IMR-90 (cell line): ENCODE data around the gene EVA1C. TPM values are rescaled to one million over a fixed set of nuclear protein-coding genes. Genes with fewer than 3 reads are reported as not detected.

Experiments used
- ATAC-seq: fragments of 200-7000 bp; cut with Tn5 transposase; 2 replicates; pipeline ENCODE4 v1.9.1; 2020; ENCODE audit warnings: low read depth, mild to moderate bottlenecking, moderate library complexity
- BruUV-seq: library from RNA; stranded (reverse); fragments of 400-500 nt; replicated peaks from 2 replicates; lab custom pipeline; 2021; lab: Mats Ljungman, UMichigan
- CTCF ChIA-PET: fragments of 300-600 bp; formaldehyde crosslinking; extraction: SDS; loops from one replicate; lab custom pipeline; 2021; ENCODE audit warnings: antibody characterized with exemption; lab: Yijun Ruan, JAX
- POLR2A ChIA-PET: fragments of 300-600 bp; sonication (Branson Sonifier 250); formaldehyde crosslinking; loops from one replicate; lab custom pipeline; 2022; ENCODE audit warnings: antibody characterized with exemption; ENCODE audit not compliant: unreplicated experiment; lab: Charles Lee
- DNase-seq: peaks from one replicate; pipeline ENCODE4 v3.0.0; 2013
- H2AFZ ChIP-seq: replicated peaks from 2 replicates; pipeline ENCODE3; 2013; ENCODE audit warnings: low read length, mild to moderate bottlenecking; ENCODE audit not compliant: poor library complexity
- H2AK5ac ChIP-seq: 2 replicates; pipeline ENCODE4 v1.6.1; 2013; ENCODE audit warnings: low read depth, low read length, inconsistent platforms
- H2AK9ac ChIP-seq: replicated peaks from 2 replicates; pipeline ENCODE3; 2013; ENCODE audit warnings: mild to moderate bottlenecking, low read depth, low read length, moderate library complexity; ENCODE audit not compliant: poor library complexity
- H2BK120ac ChIP-seq: 2 replicates; pipeline ENCODE4 v1.6.1; 2013; ENCODE audit warnings: low read depth, low read length, inconsistent platforms
- H2BK15ac ChIP-seq: 3 replicates; pipeline ENCODE4 v1.6.1; 2013; ENCODE audit warnings: low read depth, low read length, inconsistent platforms
- H2BK20ac ChIP-seq: 2 replicates; pipeline ENCODE4 v1.6.1; 2013; ENCODE audit warnings: low read depth, mild to moderate bottlenecking, inconsistent platforms, low read length, moderate library complexity
- H2BK5ac ChIP-seq: 2 replicates; pipeline ENCODE4 v1.6.1; 2013; ENCODE audit warnings: mild to moderate bottlenecking, low read depth, low read length, inconsistent platforms; ENCODE audit not compliant: poor library complexity, severe bottlenecking
- H3K14ac ChIP-seq: replicated peaks from 2 replicates; pipeline ENCODE4 v1.6.1; 2013; ENCODE audit warnings: low read depth, low read length, inconsistent platforms
- H3K18ac ChIP-seq: 2 replicates; pipeline ENCODE4 v1.6.1; 2013; ENCODE audit warnings: low read depth, low read length, control low read depth
- H3K23ac ChIP-seq: 2 replicates; pipeline ENCODE4 v1.6.1; 2013; ENCODE audit warnings: low read depth, low read length, inconsistent platforms
- H3K27ac ChIP-seq: 2 replicates; pipeline ENCODE4 v1.5.1; 2013; ENCODE audit warnings: mild to moderate bottlenecking, control low read depth, low read length; ENCODE audit not compliant: insufficient read depth
- H3K27me3 ChIP-seq: 2 replicates; pipeline ENCODE4 v1.6.1; 2013; ENCODE audit warnings: low read length; ENCODE audit not compliant: control insufficient read depth, insufficient read depth
- H3K36me3 ChIP-seq: 2 replicates; pipeline ENCODE4 v1.6.1; 2013; ENCODE audit warnings: low read length, mixed read lengths; ENCODE audit not compliant: control insufficient read depth, insufficient read depth
- H3K4ac ChIP-seq: 2 replicates; pipeline ENCODE4 v1.6.1; 2013; ENCODE audit warnings: low read depth, low read length, inconsistent platforms
- H3K4me1 ChIP-seq: 2 replicates; pipeline ENCODE4 v1.6.1; 2013; ENCODE audit warnings: low read length, mixed read lengths; ENCODE audit not compliant: control insufficient read depth, insufficient read depth
- H3K4me2 ChIP-seq: 2 replicates; pipeline ENCODE4 v1.6.1; 2013; ENCODE audit warnings: low read depth, mild to moderate bottlenecking, control low read depth, low read length, moderate library complexity
- H3K4me3 ChIP-seq: 2 replicates; pipeline ENCODE4 v1.5.1; 2013; ENCODE audit warnings: low read depth, mild to moderate bottlenecking, control low read depth, low read length, moderate library complexity; ENCODE audit not compliant: insufficient read depth
- H3K56ac ChIP-seq: 2 replicates; pipeline ENCODE4 v1.6.1; 2013; ENCODE audit warnings: low read length, inconsistent platforms; ENCODE audit not compliant: insufficient read depth; ENCODE audit errors: extremely low read depth
- H3K79me1 ChIP-seq, 2 experiments: 2 replicates each; pipeline ENCODE4 v1.6.1; 2013; ENCODE audit warnings: low read length in 2 of 2, inconsistent platforms in 1 of 2, low read depth in 1 of 2
- H3K9ac ChIP-seq: 2 replicates; pipeline ENCODE4 v1.6.1; 2013; ENCODE audit warnings: low read depth, low read length, control low read depth
- H3K9me1 ChIP-seq: 2 replicates; pipeline ENCODE4 v1.6.1; 2013; ENCODE audit warnings: low read length, inconsistent platforms; ENCODE audit not compliant: insufficient read depth
- H3K9me3 ChIP-seq: 2 replicates; pipeline ENCODE4 v1.6.1; 2013; ENCODE audit warnings: low read length; ENCODE audit not compliant: control insufficient read depth, insufficient read depth
- H4K20me1 ChIP-seq: 2 replicates; pipeline ENCODE4 v1.6.1; 2013; ENCODE audit warnings: low read length, inconsistent platforms; ENCODE audit not compliant: insufficient read depth
- H4K5ac ChIP-seq: 2 replicates; pipeline ENCODE4 v1.6.1; 2013; ENCODE audit warnings: mild to moderate bottlenecking, low read depth, low read length, control low read depth
- H4K8ac ChIP-seq, 2 experiments: 2 replicates each; pipeline ENCODE4 v1.6.1; 2013; ENCODE audit warnings: low read depth in 2 of 2, low read length in 2 of 2, control low read depth in 1 of 2, inconsistent platforms in 1 of 2
- H4K91ac ChIP-seq: 2 replicates; pipeline ENCODE4 v1.6.1; 2013; ENCODE audit warnings: low read depth, low read length, inconsistent platforms; ENCODE audit not compliant: insufficient read depth
- CTCF ChIP-seq: conservative IDR thresholded peaks from 2 replicates; pipeline ENCODE4 v1.5.1; 2012; ENCODE audit warnings: mild to moderate bottlenecking, low read depth, low read length, improper control_type of control experiment
- FOS ChIP-seq: fragments of 150-350 bp; IDR thresholded peaks from 2 replicates; pipeline ENCODE4 v1.6.1; 2016; ENCODE audit warnings: low read depth, low read length
- MAFK ChIP-seq: IDR thresholded peaks from 2 replicates; pipeline ENCODE4 v1.6.1; 2012; ENCODE audit warnings: low read depth, low read length, improper control_type of control experiment
- MAZ ChIP-seq: IDR thresholded peaks from 2 replicates; pipeline ENCODE4 v1.6.1; 2012; ENCODE audit warnings: low read depth, mild to moderate bottlenecking, low read length, improper control_type of control experiment, moderate library complexity, borderline replicate concordance
- MXI1 ChIP-seq: IDR thresholded peaks from 2 replicates; pipeline ENCODE4 v1.6.1; 2012; ENCODE audit warnings: low read depth, mild to moderate bottlenecking, low read length, moderate library complexity, borderline replicate concordance
- POLR2A ChIP-seq: IDR thresholded peaks from 2 replicates; pipeline ENCODE4 v1.6.1; 2012; ENCODE audit warnings: mild to moderate bottlenecking, low read depth, low read length
- RAD21 ChIP-seq: IDR thresholded peaks from 2 replicates; pipeline ENCODE4 v1.6.1; 2012; ENCODE audit warnings: low read length, improper control_type of control experiment
- RCOR1 ChIP-seq: IDR thresholded peaks from 2 replicates; pipeline ENCODE4 v1.6.1; 2012; ENCODE audit warnings: mild to moderate bottlenecking, low read length, improper control_type of control experiment; ENCODE audit not compliant: insufficient replicate concordance
- RFX5 ChIP-seq: IDR thresholded peaks from 2 replicates; pipeline ENCODE4 v1.8.0; 2012; ENCODE audit warnings: low read depth, mild to moderate bottlenecking, low read length, moderate library complexity
- SMC3 ChIP-seq: fragments of 150-350 bp; IDR thresholded peaks from 2 replicates; pipeline ENCODE4 v1.6.1; 2016; ENCODE audit warnings: low read depth, mild to moderate bottlenecking, antibody characterized with exemption, low read length, moderate library complexity
- WGBS, 2 experiments: methylation state at CpG; one replicate each; pipeline versions ENCODE4 v1.1.5 to v1.1.7; 2013; ENCODE audit warnings: missing lambda C conversion rate in 2 of 2; ENCODE audit not compliant: insufficient read length in 1 of 2; ENCODE audit errors: extremely low coverage in 2 of 2; 5-methylcytosine and 5-hydroxymethylcytosine counted together
- dilution Hi-C: fragments of 300-500 bp; cut with HindIII; formaldehyde crosslinking; loops from one replicate; pipeline ENCODE4 v1.14.3; 2018; ENCODE audit warnings: low sequenced_read_pairs; ENCODE audit not compliant: unreplicated experiment
- in situ Hi-C: fragments of 300-500 bp; cut with MboI; formaldehyde crosslinking; loops from 3 replicates; pipeline ENCODE4 v1.14.3; 2019; ENCODE audit warnings: low sequenced_read_pairs, inconsistent platforms, mixed read lengths
- intact Hi-C: fragments of 100-400 bp; cut with micrococcal nuclease; formaldehyde crosslinking; loops from 2 replicates; pipeline ENCODE4 v1.10.0; 2022
- polyA plus RNA-seq, 3 experiments: library from polyadenylated mRNA; depleted of rRNA; stranded (reverse); fragments of >200 nt; gene quantifications; 2 replicates each; pipeline ENCODE4 v1.2.3, GENCODE V29; 2012; ENCODE audit warnings: low replicate concordance in 1 of 3
- total RNA-seq: library from RNA; depleted of rRNA; stranded (reverse); fragments of >200 nt; gene quantifications from 2 replicates; pipeline ENCODE4 v1.2.3, GENCODE V29; 2012
- TF ChIP-seq, protein P1 (sequence below): fragments of 150-350 bp; IDR thresholded peaks from 2 replicates; pipeline ENCODE4 v1.6.1; 2017; ENCODE audit warnings: mild to moderate bottlenecking, antibody characterized with exemption, low read length, low read depth
- TF ChIP-seq, protein P2 (sequence below): fragments of 150-350 bp; IDR thresholded peaks from 2 replicates; pipeline ENCODE4 v1.6.1; 2016; ENCODE audit warnings: low read depth, mild to moderate bottlenecking, low read length, moderate library complexity, borderline replicate concordance

Gene EVA1C
- total and polyA plus RNA-seq, 2 of the 4 experiments (the other 2 are of a cell fraction), result 0.72 to 1.1 TPM

- Histone ChIP-seq H3K9ac (no peak overlapping the region), H3K9me3 (no peaks in the 10 kb centered on the region), H3K4me3 (no peak overlapping the region), H3K36me3 (peaks cover 1% of the 10 kb centered on the region; the same call in 1 of the 2 replicates), H2AK5ac (no peak overlapping the region; the same call in 1 of the 2 replicates), H3K23ac (no peak overlapping the region), H2AK9ac (peak overlapping the region; percentile 9), H2BK20ac (no peak overlapping the region), H2BK120ac (no peak overlapping the region), H3K79me1 (no peaks in the 10 kb centered on the region), H4K5ac (no peak overlapping the region), H2AFZ (no peak overlapping the region), H2BK5ac (no peak overlapping the region), H3K56ac (no peak overlapping the region), H3K9me1 (no peaks in the 10 kb centered on the region; the same call in 1 of the 2 replicates), H4K20me1 (no peaks in the 10 kb centered on the region), H2BK15ac (no peak overlapping the region), H4K91ac (no peak overlapping the region), H3K4ac (no peak overlapping the region), H3K4me2 (no peak overlapping the region), H3K4me1 (peaks cover 5% of the 10 kb centered on the region), H3K18ac (no peak overlapping the region), H4K8ac (no peak overlapping the region), H3K14ac (no peak overlapping the region), H3K27me3 (no peaks in the 10 kb centered on the region), H3K27ac (no peak overlapping the region)
- POLR2A ChIA-PET, result no interaction called here
- in situ Hi-C loops (no loop called here), dilution Hi-C loops (no loop called here), intact Hi-C loops (no loop called here)
- DNase-seq, result no peak
- CTCF ChIA-PET, result no interaction called here
- no peak for TF ChIP-seq MAFK
- TF ChIP-seq CTCF, result no peak
- TF ChIP-seq, protein P1, sequence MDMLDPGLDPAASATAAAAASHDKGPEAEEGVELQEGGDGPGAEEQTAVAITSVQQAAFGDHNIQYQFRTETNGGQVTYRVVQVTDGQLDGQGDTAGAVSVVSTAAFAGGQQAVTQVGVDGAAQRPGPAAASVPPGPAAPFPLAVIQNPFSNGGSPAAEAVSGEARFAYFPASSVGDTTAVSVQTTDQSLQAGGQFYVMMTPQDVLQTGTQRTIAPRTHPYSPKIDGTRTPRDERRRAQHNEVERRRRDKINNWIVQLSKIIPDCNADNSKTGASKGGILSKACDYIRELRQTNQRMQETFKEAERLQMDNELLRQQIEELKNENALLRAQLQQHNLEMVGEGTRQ, result no peak
- TF ChIP-seq RCOR1, result no peak
- TF ChIP-seq, protein P2, sequence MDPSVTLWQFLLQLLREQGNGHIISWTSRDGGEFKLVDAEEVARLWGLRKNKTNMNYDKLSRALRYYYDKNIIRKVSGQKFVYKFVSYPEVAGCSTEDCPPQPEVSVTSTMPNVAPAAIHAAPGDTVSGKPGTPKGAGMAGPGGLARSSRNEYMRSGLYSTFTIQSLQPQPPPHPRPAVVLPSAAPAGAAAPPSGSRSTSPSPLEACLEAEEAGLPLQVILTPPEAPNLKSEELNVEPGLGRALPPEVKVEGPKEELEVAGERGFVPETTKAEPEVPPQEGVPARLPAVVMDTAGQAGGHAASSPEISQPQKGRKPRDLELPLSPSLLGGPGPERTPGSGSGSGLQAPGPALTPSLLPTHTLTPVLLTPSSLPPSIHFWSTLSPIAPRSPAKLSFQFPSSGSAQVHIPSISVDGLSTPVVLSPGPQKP, result no peak
- TF ChIP-seq POLR2A, result no peak
- TF ChIP-seq MXI1, result no peak
- TF ChIP-seq RAD21, result no peak
- no peak for TF ChIP-seq FOS
- TF ChIP-seq SMC3, result no peak
- TF ChIP-seq MAZ, result no peak
- TF ChIP-seq RFX5, result no peak
- no peak for ATAC-seq
- BruUV-seq, result no TSS peak
- WGBS, 2 experiments, result no CpG with 5 or more reads among the region's 9 CpGs
Measured at GRCh38 chr21:32477424-32477745, 64.9 kb downstream of the EVA1C start.
